Ishikawa (cell line): Measurements from ENCODE around the gene COL13A1.
A peak's percentile ranks its signal among the peaks of the same experiment; 100 is the strongest.

Source experiments
- CEBPB ChIP-seq: IDR thresholded peaks from 2 replicates; pipeline ENCODE4 v1.6.1; 2012
- CREB1 ChIP-seq: IDR thresholded peaks from 2 replicates; pipeline ENCODE4 v1.6.1; 2012; ENCODE audit warnings: low read depth
- EGR1 ChIP-seq: IDR thresholded peaks from 2 replicates; pipeline ENCODE4 v1.6.1; 2012
- EP300 ChIP-seq: IDR thresholded peaks from 2 replicates; pipeline ENCODE4 v1.6.1; 2012; ENCODE audit warnings: borderline replicate concordance
- FOXM1 ChIP-seq: IDR thresholded peaks from 2 replicates; pipeline ENCODE4 v1.6.1; 2012; ENCODE audit warnings: low read depth, borderline replicate concordance
- MAX ChIP-seq: IDR thresholded peaks from 2 replicates; pipeline ENCODE4 v1.6.1; 2012
- NFIC ChIP-seq: IDR thresholded peaks from 2 replicates; pipeline ENCODE4 v1.6.1; 2012
- RAD21 ChIP-seq: IDR thresholded peaks from 2 replicates; pipeline ENCODE4 v1.6.1; 2012; ENCODE audit warnings: low read depth
- REST ChIP-seq: IDR thresholded peaks from 2 replicates; pipeline ENCODE4 v1.6.1; 2012; ENCODE audit warnings: low read depth, mild to moderate bottlenecking
- TAF1 ChIP-seq: IDR thresholded peaks from 2 replicates; pipeline ENCODE4 v1.6.1; 2012; ENCODE audit warnings: low read depth, mild to moderate bottlenecking
- TCF12 ChIP-seq: IDR thresholded peaks from 2 replicates; pipeline ENCODE4 v1.6.1; 2012; ENCODE audit warnings: low read depth
- TEAD4 ChIP-seq: IDR thresholded peaks from 2 replicates; pipeline ENCODE4 v1.6.1; 2012
- USF1 ChIP-seq: IDR thresholded peaks from 2 replicates; pipeline ENCODE4 v1.6.1; 2012
- YY1 ChIP-seq: IDR thresholded peaks from 2 replicates; pipeline ENCODE4 v1.6.1; 2012; ENCODE audit warnings: low read depth
- ZBTB7A ChIP-seq: IDR thresholded peaks from 2 replicates; pipeline ENCODE4 v1.6.1; 2012; ENCODE audit warnings: low read depth

COL13A1 gene

GRCh38 chr10:69963835-69964710, 162.4 kb downstream of the COL13A1 start:
- no peak for TF ChIP-seq MAX
- no peak for TF ChIP-seq NFIC
- no peak for TF ChIP-seq EGR1
- no peak for TF ChIP-seq USF1
- TF ChIP-seq CEBPB = no peak
- TF ChIP-seq RAD21 = no peak
- no peak for TF ChIP-seq EP300
- TF ChIP-seq CREB1 = no peak

GRCh38 chr10:69965086-69965485, 163.4 kb downstream of the COL13A1 start:
- no peak for TF ChIP-seq EP300
- no peak for TF ChIP-seq CREB1
- TF ChIP-seq EGR1 = no peak
- TF ChIP-seq TCF12 = no peak
- TF ChIP-seq NFIC = no peak
- TF ChIP-seq ZBTB7A = no peak
- TF ChIP-seq FOXM1 = no peak
- no peak for TF ChIP-seq MAX
- TF ChIP-seq YY1 = no peak
- TF ChIP-seq USF1 = no peak
- no peak for TF ChIP-seq CEBPB
- TF ChIP-seq TEAD4 = no peak
- TF ChIP-seq RAD21 = no peak
- no peak for TF ChIP-seq REST
- no peak for TF ChIP-seq TAF1

- TF ChIP-seq TEAD4 (no peak), MAX (no peak), EGR1 (no peak), ZBTB7A (no peak), TAF1 (no peak), USF1 (no peak), CREB1 (no peak), YY1 (no peak), EP300 (no peak), RAD21 (no peak)
Observed at GRCh38 chr10:69965919-69966662, 164.4 kb downstream of the COL13A1 start.

- TF ChIP-seq TAF1 (no peak), ZBTB7A (no peak), RAD21 (peak; percentile 51; the same call in 1 of the 2 replicates), EGR1 (no peak), CREB1 (no peak)
Observed at GRCh38 chr10:69968830-69969229, 167.1 kb downstream of the COL13A1 start.

GRCh38 chr10:69969977-69970376, 168.3 kb downstream of the COL13A1 start:
- TF ChIP-seq CREB1 (no peak), CEBPB (no peak), TCF12 (no peak), MAX (no peak), YY1 (no peak), ZBTB7A (no peak), REST (no peak), EP300 (no peak), TAF1 (no peak)
